Right renal pelvis (tissue), 4 donors: ENCODE results near the gene LRRC53. TPM values are rescaled to one million over a fixed set of nuclear protein-coding genes. Genes with fewer than 3 reads are reported as not detected.

Source experiments
- DNase-seq, 4 donors: peaks; one replicate each; pipeline ENCODE4 v3.0.0-alpha.2; 2013; ENCODE audit warnings: low read depth in 4 of 4, low spot score in 3 of 4, missing footprints in 1 of 4
- polyA plus RNA-seq, 4 donors: library from polyadenylated mRNA; unstranded; fragments of 120-200 nt; gene quantifications; one replicate each; pipeline ENCODE4 v1.2.1, GENCODE V29; 2013; ENCODE audit not compliant: insufficient read length in 4 of 4

Gene LRRC53
- under 1 TPM in 1 of 4 donors, not detected in 3; 0.04 TPM for polyA plus RNA-seq

DNA sequence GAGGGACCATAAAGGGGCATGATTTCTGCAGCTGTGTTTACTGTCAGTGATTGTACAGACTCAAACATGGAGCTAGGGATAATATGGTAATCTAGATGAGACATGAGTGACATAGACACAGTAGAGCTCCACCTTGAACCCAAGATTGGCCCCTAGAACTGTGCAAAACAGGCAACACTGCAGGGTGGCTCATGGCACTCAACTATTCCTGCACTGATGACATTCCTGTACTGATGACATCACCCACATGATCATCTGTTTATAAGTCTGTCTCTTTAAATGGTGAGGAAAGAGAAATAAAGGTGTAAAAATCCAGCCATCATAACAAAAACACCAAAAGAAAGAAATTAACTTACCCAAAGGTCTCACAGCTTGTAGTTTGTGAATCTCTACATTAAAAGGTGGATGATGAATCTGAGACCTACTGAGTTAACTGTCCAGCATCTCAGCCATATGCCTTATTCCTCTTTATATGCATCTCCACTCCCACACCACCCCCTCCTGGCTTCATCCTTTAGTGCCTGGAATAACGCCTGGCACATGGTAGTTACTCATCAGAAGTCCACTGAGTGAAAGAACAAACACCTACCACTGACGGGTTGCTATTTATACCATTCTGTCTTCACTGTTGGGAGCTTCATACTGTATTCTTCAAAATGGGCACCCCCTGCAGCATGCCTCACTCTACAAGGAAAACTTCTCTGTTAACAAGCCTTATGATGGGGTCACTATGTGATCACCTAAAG lies at the start of gene LRRC53:
TSS of gene LRRC53 (minus strand) at position 442 of the 746 bp plus-strand sequence. CDS start 29,262 bp downstream, outside the sequence.
- no peak for DNase-seq

DNA sequence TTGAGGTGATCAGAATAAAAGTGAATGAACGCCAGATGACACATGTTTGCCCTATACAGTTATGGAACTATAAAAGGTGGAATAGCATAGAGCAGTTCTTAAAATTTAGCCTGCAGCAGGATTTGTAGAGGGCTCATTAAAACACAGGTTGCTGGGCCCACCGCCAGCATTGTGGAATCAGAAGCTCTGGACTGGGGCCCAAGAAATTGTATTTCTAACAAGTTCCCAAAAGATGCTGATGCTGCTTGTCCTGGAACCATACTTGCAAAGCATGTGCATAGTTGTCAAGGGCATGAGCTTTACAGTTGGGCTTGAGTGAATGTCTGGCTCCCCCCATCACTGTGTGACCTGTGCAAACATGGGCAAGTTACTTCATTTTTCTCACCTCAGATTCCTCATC lies 37.5 kb upstream of the LRRC53 start:
- DNase-seq: no peak

DNA sequence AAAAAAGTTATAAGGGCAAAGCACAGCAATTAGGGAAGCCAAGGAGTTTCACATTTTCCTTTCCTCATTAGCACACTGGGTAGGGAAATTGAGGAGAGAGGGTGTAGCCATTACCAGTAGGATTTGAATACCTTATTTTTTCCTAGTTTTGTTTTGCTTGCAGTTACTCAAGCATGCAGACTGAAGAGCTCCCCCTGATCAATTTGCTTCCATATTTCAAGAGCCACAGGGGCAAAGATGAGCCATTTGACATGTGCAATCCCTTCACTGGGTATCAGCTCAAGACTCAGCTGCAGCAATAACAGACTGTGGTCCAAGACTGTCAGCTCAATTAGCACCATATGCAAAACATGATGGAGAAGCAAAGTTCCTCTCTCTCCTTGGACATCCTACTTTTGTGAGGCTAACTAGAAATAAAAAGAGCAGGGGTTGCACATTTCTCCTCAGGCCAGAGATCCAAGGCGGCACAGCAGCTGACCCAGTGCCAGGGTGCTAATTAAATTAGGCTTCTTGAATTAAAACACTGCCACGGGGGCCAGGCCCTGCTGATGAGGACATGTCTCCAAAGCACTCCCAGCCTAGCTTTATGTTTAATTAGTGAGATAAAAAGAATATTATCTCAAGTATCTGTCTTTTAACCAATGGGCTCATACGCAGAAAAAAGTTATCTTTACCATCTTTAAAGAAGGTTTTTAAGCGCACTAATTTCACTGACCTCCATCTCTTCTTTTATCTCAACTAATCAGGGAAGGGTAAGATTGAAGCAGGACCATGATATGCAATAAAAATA lies 36.7 kb upstream of the LRRC53 start:
- DNase-seq: no peak

- no peak for DNase-seq
Measured at GRCh38 chr1:74545821-74546220, 33.4 kb upstream of the LRRC53 start.

- DNase-seq: no peak
Measured at GRCh38 chr1:74534241-74534640, 21.8 kb upstream of the LRRC53 start.

DNA sequence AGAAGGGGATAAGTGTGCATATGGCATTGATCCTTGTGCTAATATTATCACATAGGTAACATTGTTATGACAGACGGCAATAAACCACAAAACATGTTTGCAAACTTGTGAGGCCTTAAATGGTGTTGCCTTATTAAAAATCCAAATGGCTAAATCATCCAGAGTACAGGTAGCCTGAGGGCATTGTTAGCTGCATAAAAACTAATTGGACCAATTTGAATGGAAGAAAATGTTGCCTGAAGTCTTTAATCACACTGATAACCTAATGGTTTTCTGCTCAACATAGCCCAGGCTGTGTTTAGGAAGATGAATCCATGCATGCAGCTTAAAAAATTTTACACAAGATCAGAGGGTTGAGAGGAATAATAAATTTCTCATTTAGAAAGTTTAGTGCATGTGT lies 19.4 kb upstream of the LRRC53 start:
- no peak for DNase-seq

DNA sequence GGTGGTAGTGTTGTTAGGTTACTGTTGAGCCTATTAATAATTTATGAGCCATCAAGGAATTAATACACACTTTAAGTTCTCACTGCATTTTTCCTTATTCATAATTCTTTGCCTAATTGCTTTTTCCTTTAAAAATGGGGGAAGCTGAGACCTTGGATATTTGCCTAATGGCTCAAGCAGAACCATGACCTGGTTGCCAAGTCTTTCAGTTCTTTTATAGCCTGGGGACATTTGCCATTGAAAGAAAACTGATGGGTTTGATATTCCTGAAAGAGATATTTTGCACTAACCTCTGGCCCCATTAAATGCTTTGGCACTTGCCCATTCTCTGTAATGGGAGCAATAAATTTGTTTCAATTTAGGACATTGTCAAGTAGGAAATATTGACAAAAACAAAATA lies 18.5 kb upstream of the LRRC53 start:
- no peak for DNase-seq

GRCh38 chr1:74528123-74528522 lies 15.7 kb upstream of the LRRC53 start:
- no peak for DNase-seq

DNA sequence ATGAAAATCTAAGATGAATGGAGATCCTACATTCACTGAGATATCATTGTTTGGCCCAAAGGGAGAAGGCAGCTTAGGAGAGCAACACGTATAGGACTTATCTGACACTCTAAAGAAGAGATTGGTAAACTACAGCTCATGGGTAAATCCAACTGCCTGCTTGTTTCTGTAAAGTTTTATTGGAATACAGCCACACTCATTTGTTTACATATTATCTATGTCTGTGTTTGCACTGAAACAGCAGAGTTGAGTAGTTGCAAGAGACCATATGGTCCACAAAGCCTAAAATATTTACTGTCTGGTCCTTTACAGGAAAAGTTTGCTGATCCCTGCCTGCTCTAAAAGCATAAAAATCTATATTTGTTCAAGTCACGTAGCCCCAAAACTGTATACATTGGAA lies 14.3 kb upstream of the LRRC53 start:
- no peak for DNase-seq

DNA sequence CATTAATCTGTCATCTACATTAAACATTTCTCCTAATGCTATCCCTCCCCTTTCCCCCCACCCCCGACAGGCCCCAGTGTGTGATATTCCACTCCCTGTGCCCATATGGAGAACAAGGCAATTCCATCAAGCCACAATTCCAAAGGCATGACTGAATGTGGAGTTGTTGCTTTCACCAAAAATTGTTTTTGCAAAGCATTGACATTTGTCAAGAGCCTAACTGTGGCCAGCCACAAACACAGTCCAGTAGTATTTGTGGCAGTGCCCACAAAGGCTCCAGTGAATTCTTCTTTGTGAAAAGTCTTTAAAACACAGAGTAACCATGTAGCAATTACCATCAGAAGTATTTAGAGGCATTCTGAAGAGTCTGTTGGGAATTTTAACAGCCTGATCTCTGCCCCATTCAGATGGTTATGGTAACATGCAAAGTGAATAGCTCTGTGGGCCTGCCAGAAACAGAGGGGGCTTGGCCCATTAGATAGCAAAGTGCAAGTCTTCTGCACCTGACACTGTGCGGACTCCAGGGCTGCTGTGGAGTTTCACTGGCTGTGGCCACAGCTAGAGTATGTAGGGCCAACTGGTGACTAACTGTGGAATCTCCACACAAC lies 11.6 kb upstream of the LRRC53 start:
- no peak for DNase-seq

GRCh38 chr1:74522148-74522547 lies 9.7 kb upstream of the LRRC53 start:
- peak in 2 of 4 donors; percentile 12 to 13 for DNase-seq

DNA sequence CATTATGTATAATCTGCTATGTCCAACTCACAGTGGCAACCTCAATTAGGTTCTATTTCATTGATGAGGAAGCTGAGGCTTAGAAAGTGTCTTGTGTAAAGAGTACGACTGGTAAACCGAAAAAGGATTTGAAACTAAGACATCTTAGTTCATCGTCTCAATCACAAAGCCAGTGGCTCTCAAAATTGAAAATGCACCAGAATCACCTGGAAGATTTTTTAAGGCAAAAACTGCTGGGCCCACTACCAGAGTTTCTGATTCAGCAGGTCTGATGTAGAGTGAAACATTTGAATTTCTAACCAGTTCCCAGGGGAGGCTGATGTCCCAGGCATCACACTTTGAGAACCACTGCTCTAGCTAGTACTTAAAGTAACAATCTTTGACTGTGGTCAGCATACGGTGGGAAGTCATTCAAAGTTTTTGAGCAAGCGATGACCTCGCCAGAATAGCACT lies 5.2 kb upstream of the LRRC53 start:
- DNase-seq: no peak

DNA sequence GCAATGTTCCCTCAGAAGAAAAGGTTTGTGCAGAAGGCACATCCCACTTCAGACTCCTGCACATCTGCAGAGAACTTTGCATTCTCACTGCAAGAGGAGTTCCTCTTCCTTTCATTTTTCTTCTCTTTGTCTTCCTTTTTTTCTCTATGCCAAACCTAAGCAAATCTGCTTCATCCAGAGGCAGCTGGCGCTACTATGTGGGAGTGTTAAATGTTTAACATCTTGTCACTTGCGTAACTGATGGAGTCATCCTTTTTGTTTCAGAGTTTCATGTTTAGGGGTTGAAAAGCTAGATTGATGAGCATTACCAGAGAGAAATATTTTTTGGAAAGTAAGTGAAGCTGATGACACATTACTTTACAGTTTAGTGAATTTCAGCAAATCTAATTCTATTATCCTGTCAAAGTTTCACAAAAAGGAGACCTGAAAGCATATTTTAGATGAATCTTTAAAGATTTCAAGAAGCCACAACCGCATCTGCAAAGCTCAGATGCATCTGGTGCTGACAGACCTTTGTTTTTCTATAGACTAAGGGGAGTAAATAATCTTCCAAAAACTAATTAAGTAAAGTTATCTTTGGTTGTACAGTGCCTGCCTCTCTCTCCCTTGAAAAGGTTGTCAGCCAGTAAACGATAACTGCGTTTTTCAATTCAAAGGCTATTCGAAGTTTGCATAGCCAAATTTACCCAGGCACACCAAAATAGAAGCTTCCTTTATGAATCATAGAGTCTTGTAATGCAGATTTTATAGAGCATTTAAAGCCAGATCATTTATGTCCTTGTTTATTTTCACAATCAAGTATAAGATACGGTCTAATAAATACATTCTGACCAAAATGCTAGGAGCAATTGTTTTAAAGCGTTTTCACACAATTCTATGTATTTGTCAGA lies 1.2 kb upstream of the LRRC53 start:
- DNase-seq: no peak

DNA sequence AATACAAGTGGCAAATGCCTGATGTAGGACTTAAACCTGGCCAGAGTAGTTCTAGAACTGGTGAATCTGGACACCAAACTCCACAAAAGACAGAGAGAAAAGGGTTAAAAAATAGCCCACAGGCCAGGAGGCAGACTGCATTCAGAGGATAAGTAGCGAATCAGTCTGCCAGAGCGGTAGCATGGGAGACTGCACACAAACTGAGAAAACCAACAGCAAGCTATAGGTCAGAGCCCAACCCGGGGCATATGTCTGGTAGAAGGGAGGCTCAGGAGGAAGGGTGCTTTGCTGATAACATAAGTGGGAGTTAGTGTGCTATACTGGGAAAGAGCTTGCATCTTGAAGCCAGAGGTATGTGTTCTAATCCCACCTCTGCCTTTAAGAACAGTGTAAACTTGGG lies 4.0 kb downstream of the LRRC53 start:
- no peak for DNase-seq

GRCh38 chr1:74505928-74506710 lies 6.3 kb downstream of the LRRC53 start:
- DNase-seq: no peak

- no peak for DNase-seq
Measured at GRCh38 chr1:74504933-74505512, 7.4 kb downstream of the LRRC53 start.

GRCh38 chr1:74504125-74504932 lies 8.1 kb downstream of the LRRC53 start:
- DNase-seq: peak; percentile 33 to 46 (median 43)

DNA sequence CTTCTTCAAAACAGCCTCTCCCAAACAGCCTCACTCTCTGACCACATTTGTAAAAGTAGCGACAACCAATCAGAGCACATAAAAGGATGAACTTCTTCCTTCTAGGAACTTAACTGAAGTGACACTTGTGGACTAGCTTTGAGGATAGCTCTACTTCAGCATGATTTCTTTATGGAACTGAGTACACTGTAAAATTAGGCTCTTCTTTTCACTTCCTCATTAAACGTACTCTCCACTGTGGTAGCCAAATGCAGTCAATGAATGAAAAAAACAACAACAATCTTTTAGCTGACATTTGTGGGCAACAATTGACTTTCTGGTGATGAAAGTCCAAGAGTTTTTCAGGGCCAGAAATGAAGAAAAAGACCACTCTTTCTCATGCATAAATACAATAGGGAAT lies 9.6 kb downstream of the LRRC53 start:
- DNase-seq: no peak
